SK-N-SH treated with all-trans-retinoic acid at 6 μM for 48 hours (cell line): Measurements from ENCODE around the gene NCKAP5.

Source experiments
- ATAC-seq: fragments of 200-7000 bp; cut with Tn5 transposase; 3 replicates; pipeline ENCODE4 v1.9.1; 2020; ENCODE audit warnings: mild to moderate bottlenecking, moderate library complexity
- ARNTL ChIP-seq: fragments of 450-650 bp; formaldehyde crosslinking; IDR thresholded peaks from 2 replicates; pipeline ENCODE4 v1.5.0; 2020; ENCODE audit warnings: low read depth, mild to moderate bottlenecking, moderate library complexity, borderline replicate concordance
- BACH2 ChIP-seq: fragments of 250-450 bp; sonication (Bioruptor Pico); IDR thresholded peaks from 2 replicates; pipeline ENCODE4 v1.9.0; 2021; ENCODE audit warnings: mild to moderate bottlenecking, borderline replicate concordance
- CREB5 ChIP-seq: fragments of 250-450 bp; sonication (Bioruptor Pico); IDR thresholded peaks from 2 replicates; pipeline ENCODE4 v1.5.1; 2020; ENCODE audit warnings: low read depth, mild to moderate bottlenecking, moderate library complexity
- CSRNP3 ChIP-seq: fragments of 250-450 bp; sonication (Bioruptor Pico); IDR thresholded peaks from 2 replicates; pipeline ENCODE4 v1.5.1; 2021; ENCODE audit warnings: mild to moderate bottlenecking, moderate library complexity
- ESRRG ChIP-seq: fragments of 250-450 bp; sonication (Bioruptor Pico); IDR thresholded peaks from 2 replicates; pipeline ENCODE4 v1.6.1; 2021; ENCODE audit warnings: mild to moderate bottlenecking
- ISL1 ChIP-seq: fragments of 250-450 bp; sonication (Bioruptor Pico); IDR thresholded peaks from 2 replicates; pipeline ENCODE4 v2.1.2; 2022; ENCODE audit warnings: mild to moderate bottlenecking, moderate library complexity
- PATZ1 ChIP-seq: fragments of 250-450 bp; sonication (Bioruptor Pico); IDR thresholded peaks from 2 replicates; pipeline ENCODE4 v1.8.0; 2020; ENCODE audit warnings: mild to moderate bottlenecking, moderate library complexity, borderline replicate concordance
- POU6F1 ChIP-seq: fragments of 250-450 bp; sonication (Bioruptor Pico); IDR thresholded peaks from 2 replicates; pipeline ENCODE4 v1.8.0; 2021; ENCODE audit warnings: low read depth, mild to moderate bottlenecking, moderate library complexity, borderline replicate concordance
- PPARA ChIP-seq: fragments of 250-450 bp; sonication (Bioruptor Pico); IDR thresholded peaks from 2 replicates; pipeline ENCODE4 v1.5.0; 2020; ENCODE audit warnings: mild to moderate bottlenecking, borderline replicate concordance
- RARB ChIP-seq: fragments of 250-450 bp; sonication (Bioruptor Pico); IDR thresholded peaks from 2 replicates; pipeline ENCODE4 v1.8.0; 2021; ENCODE audit warnings: mild to moderate bottlenecking, moderate library complexity
- SNAI2 ChIP-seq: fragments of 250-450 bp; sonication (Bioruptor Pico); IDR thresholded peaks from 2 replicates; pipeline ENCODE4 v1.5.0; 2020; ENCODE audit warnings: mild to moderate bottlenecking, moderate library complexity
- TCF4 ChIP-seq: fragments of 250-450 bp; sonication (Bioruptor Pico); IDR thresholded peaks from 2 replicates; pipeline ENCODE4 v1.8.0; 2021; ENCODE audit warnings: mild to moderate bottlenecking, moderate library complexity, borderline replicate concordance
- TOX ChIP-seq: fragments of 250-450 bp; sonication (Bioruptor Pico); IDR thresholded peaks from 2 replicates; pipeline ENCODE4 v1.8.0; 2021; ENCODE audit warnings: mild to moderate bottlenecking, moderate library complexity, borderline replicate concordance
- ZC3H10 ChIP-seq: fragments of 250-450 bp; sonication (Bioruptor Pico); IDR thresholded peaks from 2 replicates; pipeline ENCODE4 v1.5.1; 2021; ENCODE audit warnings: mild to moderate bottlenecking, moderate library complexity
- ZFP3 ChIP-seq: fragments of 250-450 bp; sonication (Bioruptor Pico); IDR thresholded peaks from 2 replicates; pipeline ENCODE4 v1.5.0; 2020; ENCODE audit warnings: mild to moderate bottlenecking, moderate library complexity
- ZFP30 ChIP-seq: fragments of 450-650 bp; formaldehyde crosslinking; IDR thresholded peaks from 2 replicates; pipeline ENCODE4 v1.5.0; 2022; ENCODE audit warnings: mild to moderate bottlenecking, moderate library complexity
- ZNF565 ChIP-seq: fragments of 450-650 bp; formaldehyde crosslinking; conservative IDR thresholded peaks from 2 replicates; pipeline ENCODE4 v1.5.0; 2020; ENCODE audit warnings: low read depth, mild to moderate bottlenecking, moderate library complexity
- ZNF70 ChIP-seq: fragments of 450-650 bp; formaldehyde crosslinking; IDR thresholded peaks from 2 replicates; pipeline ENCODE4 v1.5.0; 2020; ENCODE audit warnings: mild to moderate bottlenecking, moderate library complexity
- ZNF8 ChIP-seq: fragments of 450-650 bp; formaldehyde crosslinking; IDR thresholded peaks from 2 replicates; pipeline ENCODE4 v1.5.0; 2020; ENCODE audit warnings: mild to moderate bottlenecking, moderate library complexity

Gene NCKAP5

GRCh38 chr2:132790207-132790785 lies 778.0 kb downstream of the NCKAP5 start:
- ATAC-seq, result no peak

DNA sequence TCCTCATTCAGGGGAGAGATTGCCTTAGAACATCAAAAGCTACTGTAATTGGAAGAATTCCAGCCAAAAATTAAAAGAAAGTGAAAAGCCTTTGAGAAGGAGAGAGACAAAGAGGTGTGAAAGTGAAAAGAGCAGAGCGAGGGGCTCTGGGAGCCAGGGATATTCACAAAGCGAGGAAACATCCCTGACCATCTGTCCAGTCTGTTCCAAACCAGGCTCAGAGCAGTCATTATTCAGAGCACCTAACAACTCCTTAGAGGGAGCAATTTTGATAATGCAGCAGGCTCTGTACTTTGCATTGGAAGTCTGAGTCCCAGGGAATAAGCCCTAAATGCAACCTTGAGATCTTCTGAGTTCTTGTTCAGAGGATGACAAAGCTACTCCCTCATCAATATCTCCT lies 779.2 kb downstream of the NCKAP5 start:
- no peak for ATAC-seq

More at GRCh38 chr2:132790207-132790785, 778.0 kb downstream of the NCKAP5 start:
- TF ChIP-seq ZC3H10 (CRISPR knock-in tag) (no peak), ZNF8 (CRISPR knock-in tag) (no peak), PPARA (CRISPR knock-in tag) (no peak), SNAI2 (CRISPR knock-in tag) (no peak), POU6F1 (no peak), PATZ1 (CRISPR knock-in tag) (no peak), ESRRG (CRISPR knock-in tag) (no peak), ZFP3 (no peak), BACH2 (CRISPR knock-in tag) (no peak), TOX (CRISPR knock-in tag) (no peak), TCF4 (CRISPR knock-in tag) (no peak), CREB5 (CRISPR knock-in tag) (no peak), ISL1 (CRISPR knock-in tag) (no peak), RARB (CRISPR knock-in tag) (no peak), ZFP30 (CRISPR knock-in tag) (no peak), ZNF565 (CRISPR knock-in tag) (no peak), ZNF70 (CRISPR knock-in tag) (no peak)

More for the DNA sequence above, 779.2 kb downstream of the NCKAP5 start:
- TF ChIP-seq PATZ1 (CRISPR knock-in tag), result no peak
- no peak for TF ChIP-seq ZNF70 (CRISPR knock-in tag)
- TF ChIP-seq CSRNP3, result no peak
- TF ChIP-seq ZNF565 (CRISPR knock-in tag), result no peak
- TF ChIP-seq ESRRG (CRISPR knock-in tag), result no peak
- no peak for TF ChIP-seq CREB5 (CRISPR knock-in tag)
- TF ChIP-seq ARNTL (CRISPR knock-in tag), result no peak
- TF ChIP-seq ZNF8 (CRISPR knock-in tag), result no peak
- no peak for TF ChIP-seq ZFP3
- no peak for TF ChIP-seq POU6F1
